ENCODE results near the gene TMX2.
"Not testable (repeated sequence)": the region's sequence is repeated elsewhere in the genome, so short reads cannot be mapped to it uniquely, and the experiment has no call there.

TMX2 gene

GRCh38 chr11:57699813-57700212 lies 12.6 kb upstream of the TMX2 start:
- Histone ChIP-seq H3K4me3 (IDR thresholded peaks at IDR 0.05; ENCODE audit: insufficient read depth, low read depth, low read length) (no peak overlapping the region), H2AFZ (ENCODE audit: low read depth) (no peak overlapping the region), H3K4me2 (no peak overlapping the region), H4K20me1 (ENCODE audit: insufficient read depth) (no peaks in the 10 kb centered on the region), H3K79me2 (ENCODE audit: insufficient read depth, low read depth) (no peaks in the 10 kb centered on the region), H3K27me3 (ENCODE audit: insufficient read depth, low read depth) (no peaks in the 10 kb centered on the region), H3K27ac (no peak overlapping the region), H3K4me1 (ENCODE audit: low read depth, poor library complexity, severe bottlenecking) (no peaks in the 10 kb centered on the region), H3K36me3 (ENCODE audit: insufficient read depth) (no peaks in the 10 kb centered on the region; the same call in 1 of the 2 replicates), H3K9ac (no peak overlapping the region)
- no peak for TF ChIP-seq CTCF (conservative IDR thresholded peaks at IDR 0.05; ENCODE audit: low read depth, low read length)

GRCh38 chr11:57700425-57700824 lies 12.0 kb upstream of the TMX2 start:
- Histone ChIP-seq H3K27me3 (ENCODE audit: insufficient read depth, low read depth) (no peaks in the 10 kb centered on the region), H3K79me2 (ENCODE audit: insufficient read depth, low read depth) (no peaks in the 10 kb centered on the region), H3K36me3 (ENCODE audit: insufficient read depth) (no peaks in the 10 kb centered on the region; the same call in 1 of the 2 replicates), H3K4me3 (IDR thresholded peaks at IDR 0.05; ENCODE audit: insufficient read depth, low read depth, low read length) (no peak overlapping the region), H4K20me1 (ENCODE audit: insufficient read depth) (no peaks in the 10 kb centered on the region), H3K27ac (no peak overlapping the region), H2AFZ (ENCODE audit: low read depth) (no peak overlapping the region), H3K4me1 (ENCODE audit: low read depth, poor library complexity, severe bottlenecking) (no peaks in the 10 kb centered on the region), H3K4me2 (no peak overlapping the region), H3K9ac (no peak overlapping the region)
- no peak for TF ChIP-seq CTCF (conservative IDR thresholded peaks at IDR 0.05; ENCODE audit: low read depth, low read length)

- Histone ChIP-seq H3K27ac (no peak overlapping the region), H3K4me1 (ENCODE audit: low read depth, poor library complexity, severe bottlenecking) (no peaks in the 10 kb centered on the region), H2AFZ (ENCODE audit: low read depth) (no peak overlapping the region), H3K79me2 (ENCODE audit: insufficient read depth, low read depth) (0 out of 2 replicates have a peak, but pooled peaks cover under 1% of the 10 kb centered on the region), H4K20me1 (ENCODE audit: insufficient read depth) (no peaks in the 10 kb centered on the region), H3K4me2 (no peak overlapping the region), H3K9ac (no peak overlapping the region), H3K36me3 (ENCODE audit: insufficient read depth) (no peaks in the 10 kb centered on the region; the same call in 1 of the 2 replicates), H3K27me3 (ENCODE audit: insufficient read depth, low read depth) (no peaks in the 10 kb centered on the region), H3K4me3 (IDR thresholded peaks at IDR 0.05; ENCODE audit: insufficient read depth, low read depth, low read length) (no peak overlapping the region)
- no peak for TF ChIP-seq CTCF (conservative IDR thresholded peaks at IDR 0.05; ENCODE audit: low read depth, low read length)
Measured at GRCh38 chr11:57703341-57703740, 9.1 kb upstream of the TMX2 start.

- no peak overlapping the region for H3K27ac ChIP-seq
- H3K36me3 ChIP-seq (ENCODE audit: insufficient read depth): no peaks in the 10 kb centered on the region; the same call in 1 of the 2 replicates
- H3K4me3 ChIP-seq (IDR thresholded peaks at IDR 0.05; ENCODE audit: insufficient read depth, low read depth, low read length): no peak overlapping the region
- no peaks in the 10 kb centered on the region for H3K27me3 ChIP-seq (ENCODE audit: insufficient read depth, low read depth)
- H3K9ac ChIP-seq: no peak overlapping the region
- no peak for TF ChIP-seq CTCF (conservative IDR thresholded peaks at IDR 0.05; ENCODE audit: low read depth, low read length)
- no peaks in the 10 kb centered on the region for H4K20me1 ChIP-seq (ENCODE audit: insufficient read depth)
- no peak overlapping the region for H2AFZ ChIP-seq (ENCODE audit: low read depth)
- H3K79me2 ChIP-seq (ENCODE audit: insufficient read depth, low read depth): 0 out of 2 replicates have a peak, but pooled peaks cover 8% of the 10 kb centered on the region
- no peaks in the 10 kb centered on the region for H3K4me1 ChIP-seq (ENCODE audit: low read depth, poor library complexity, severe bottlenecking)
- no peak overlapping the region for H3K4me2 ChIP-seq
Measured at GRCh38 chr11:57704932-57705331, 7.5 kb upstream of the TMX2 start.

- H3K36me3 ChIP-seq (ENCODE audit: insufficient read depth); H3K27me3 ChIP-seq (ENCODE audit: insufficient read depth, low read depth); H3K4me1 ChIP-seq (ENCODE audit: low read depth, poor library complexity, severe bottlenecking); H3K9ac ChIP-seq; H4K20me1 ChIP-seq (ENCODE audit: insufficient read depth); H3K4me2 ChIP-seq; H2AFZ ChIP-seq (ENCODE audit: low read depth); H3K27ac ChIP-seq; H3K4me3 ChIP-seq (IDR thresholded peaks at IDR 0.05; ENCODE audit: insufficient read depth, low read depth, low read length): not testable (repeated sequence)
- 0 out of 2 replicates have a peak, but pooled peaks cover 13% of the 10 kb centered on the region for H3K79me2 ChIP-seq (ENCODE audit: insufficient read depth, low read depth)
Measured at GRCh38 chr11:57705432-57705831, 7.0 kb upstream of the TMX2 start.

All from KMS-11 (cell line).